K562 (cell line): ENCODE data around the gene LIMCH1. TPM values are rescaled to one million over a fixed set of nuclear protein-coding genes. Genes with fewer than 3 reads are reported as not detected.

Source experiments
- ATAC-seq: fragments of 200-7000 bp; cut with Tn5 transposase; 3 replicates; pipeline ENCODE4 v1.9.1; 2020; ENCODE audit warnings: moderate library complexity
- BruUV-seq: library from RNA; stranded (reverse); fragments of 400-500 nt; replicated peaks from 2 replicates; lab custom pipeline; 2021; lab: Mats Ljungman, UMichigan
- CTCF ChIA-PET: fragments of 300-600 bp; formaldehyde crosslinking; extraction: SDS; loops from one replicate; lab custom pipeline; 2021; ENCODE audit warnings: low intra/inter-chr PET ratio; lab: Yijun Ruan, JAX
- POLR2A ChIA-PET: fragments of 300-600, 350-650 bp; sonication (Branson Sonifier 250); formaldehyde crosslinking; extraction: SDS; loops from one replicate; lab custom pipeline; 2021; ENCODE audit warnings: antibody characterized with exemption, inconsistent platforms; lab: Yijun Ruan, JAX
- DNase-seq, 4 experiments: peaks; one replicate each; pipeline versions ENCODE4 v3.0.0 to v3.0.0-alpha.2; 2011 to 2018; ENCODE audit warnings: low spot score in 3 of 4, mixed read lengths in 3 of 4; ENCODE audit errors: extremely low read depth in 1 of 4
- FAIRE-seq: peaks from 2 replicates; lab custom pipeline; 2011; peaks lifted over from hg19 to GRCh38; lab: Jason Lieb, UNC
- H2AFZ ChIP-seq: 2 replicates; pipeline ENCODE4 v1.6.0; 2011; ENCODE audit warnings: low read depth, low read length, control low read depth, inconsistent platforms
- H3K27ac ChIP-seq: fragments of 200-600 bp; 3 replicates; pipeline ENCODE4 v1.8.0; 2011; ENCODE audit warnings: low read depth, mild to moderate bottlenecking, control low read depth, inconsistent platforms, low read length, moderate library complexity, mixed read lengths; ENCODE audit errors: extremely low read depth
- H3K27me3 ChIP-seq, 2 experiments: fragments of 300-600 bp in 1 of 2; 2 replicates in 1 of 2; 3 replicates in 1 of 2; pipeline versions ENCODE4 v1.6.0 to v1.8.0; 2011; ENCODE audit warnings: inconsistent platforms in 2 of 2, low read length in 2 of 2, mild to moderate bottlenecking in 1 of 2, mixed read lengths in 1 of 2, moderate library complexity in 1 of 2; ENCODE audit not compliant: control insufficient read depth in 2 of 2, insufficient read depth in 2 of 2
- H3K36me3 ChIP-seq: fragments of 300-600 bp; 3 replicates; pipeline ENCODE4 v1.8.0; 2011; ENCODE audit warnings: mild to moderate bottlenecking, low read length, inconsistent platforms; ENCODE audit not compliant: control insufficient read depth, insufficient read depth
- H3K4me1 ChIP-seq, 2 experiments: fragments of 200-600 bp in 1 of 2; replicated peaks in 1 of 2; 2 replicates in 1 of 2; 3 replicates in 1 of 2; pipeline versions ENCODE4 v1.5.1 to v1.8.0; 2011; ENCODE audit warnings: inconsistent platforms in 2 of 2, low read length in 2 of 2, mild to moderate bottlenecking in 1 of 2, mixed read lengths in 1 of 2, moderate library complexity in 1 of 2; ENCODE audit not compliant: control insufficient read depth in 2 of 2, insufficient read depth in 2 of 2
- H3K4me2 ChIP-seq: 2 replicates; pipeline ENCODE4 v1.6.1; 2011; ENCODE audit warnings: low read length, control low read depth, inconsistent platforms, mixed read lengths; ENCODE audit not compliant: insufficient read depth
- H3K4me3 ChIP-seq: fragments of 200-600 bp; sonication (generic), shearing (Covaris generic); 2 replicates; pipeline ENCODE4 v1.5.1; 2016; ENCODE audit warnings: control low read depth, inconsistent platforms
- H3K79me2 ChIP-seq: fragments of 200-600 bp; 3 replicates; pipeline ENCODE4 v1.8.0; 2011; ENCODE audit warnings: low read length, inconsistent platforms; ENCODE audit not compliant: control insufficient read depth, insufficient read depth
- H3K9ac ChIP-seq, 2 experiments: 2 replicates each; pipeline versions ENCODE4 v1.6.0 to v1.6.1; 2011; ENCODE audit warnings: low read depth in 2 of 2, low read length in 2 of 2, control low read depth in 1 of 2, inconsistent platforms in 1 of 2, mild to moderate bottlenecking in 1 of 2, mixed read lengths in 1 of 2; ENCODE audit not compliant: insufficient read depth in 1 of 2
- H3K9me1 ChIP-seq: one replicate; pipeline ENCODE4 v1.6.0; 2011; ENCODE audit warnings: inconsistent platforms, mild to moderate bottlenecking, low read length, moderate library complexity; ENCODE audit not compliant: control insufficient read depth, insufficient read depth
- H3K9me3 ChIP-seq: replicated peaks from 2 replicates; pipeline ENCODE4 v1.5.1; 2011; ENCODE audit warnings: low read depth, low read length, inconsistent platforms; ENCODE audit not compliant: control insufficient read depth, insufficient read depth
- H4K20me1 ChIP-seq: replicated peaks from 2 replicates; pipeline ENCODE4 v1.6.1; 2011; ENCODE audit warnings: low read length, inconsistent platforms, mixed read lengths; ENCODE audit not compliant: control insufficient read depth, insufficient read depth
- BCL6 ChIP-seq: fragments of 250-450 bp; sonication (Bioruptor Pico); IDR thresholded peaks from 2 replicates; pipeline ENCODE4 v1.4.0; 2020
- BMI1 ChIP-seq: fragments of 150-350 bp; IDR thresholded peaks from 2 replicates; pipeline ENCODE4 v1.6.1; 2014; ENCODE audit warnings: low read length
- FOXO4 ChIP-seq: fragments of 450-650 bp; formaldehyde crosslinking; IDR thresholded peaks from 2 replicates; pipeline ENCODE4 v1.4.0; 2020; ENCODE audit warnings: mild to moderate bottlenecking, moderate library complexity
- MEIS2 ChIP-seq: fragments of 450-650 bp; IDR thresholded peaks from 2 replicates; pipeline ENCODE4 v1.6.1; 2014; ENCODE audit warnings: mild to moderate bottlenecking; ENCODE audit not compliant: partially characterized antibody
- NFXL1 ChIP-seq: fragments of 450-650 bp; formaldehyde crosslinking; IDR thresholded peaks from 2 replicates; pipeline ENCODE4 v1.4.0; 2021; ENCODE audit warnings: mild to moderate bottlenecking
- RBFOX2 ChIP-seq: fragments of 200-400 bp; formaldehyde crosslinking; IDR thresholded peaks from 2 replicates; pipeline ENCODE4 v1.6.1; 2017; ENCODE audit warnings: low read depth, mild to moderate bottlenecking, low read length, moderate library complexity
- RHOXF2B ChIP-seq: fragments of 250-450 bp; sonication (Bioruptor Pico); conservative IDR thresholded peaks from 2 replicates; pipeline ENCODE4 v1.5.1; 2021
- STAT5A ChIP-seq: IDR thresholded peaks from 2 replicates; pipeline ENCODE4 v1.6.1; 2012; ENCODE audit warnings: low read length, inconsistent platforms, borderline replicate concordance
- ZKSCAN1 ChIP-seq: fragments of 150-350 bp; IDR thresholded peaks from 2 replicates; pipeline ENCODE4 v1.6.1; 2016; ENCODE audit warnings: low read depth, low read length
- ZKSCAN8 ChIP-seq: fragments of 200-800 bp; sonication (Bioruptor generic); IDR thresholded peaks from 2 replicates; pipeline ENCODE4 v1.6.1; 2016; ENCODE audit warnings: missing genetic modification characterization, missing compliant biosample characterization
- ZNF280B ChIP-seq: fragments of 250-450 bp; sonication (Bioruptor Pico); IDR thresholded peaks from 2 replicates; pipeline ENCODE4 v1.5.1; 2021; ENCODE audit warnings: mild to moderate bottlenecking
- ZNF3 ChIP-seq: fragments of 250-450 bp; sonication (Bioruptor Pico); IDR thresholded peaks from 2 replicates; pipeline ENCODE4 v1.5.0; 2021; ENCODE audit warnings: mild to moderate bottlenecking, moderate library complexity
- ZNF347 ChIP-seq: fragments of 450-650 bp; formaldehyde crosslinking; IDR thresholded peaks from 2 replicates; pipeline ENCODE4 v1.4.0; 2020; ENCODE audit warnings: low read depth, mild to moderate bottlenecking, moderate library complexity
- WGBS: fragments of 100-300 bp; shearing (Covaris generic); methylation state at CpG from one replicate; pipeline ENCODE4 v1.1.6; 2016; ENCODE audit warnings: low coverage, mixed read lengths; ENCODE audit not compliant: insufficient coverage; ENCODE audit errors: missing lambda C conversion rate; 5-methylcytosine and 5-hydroxymethylcytosine counted together
- in situ Hi-C: fragments of 300-500 bp; cut with MboI; formaldehyde crosslinking; loops from 4 replicates; pipeline ENCODE4 v1.15.0; 2018; ENCODE audit warnings: inconsistent platforms, mixed read lengths
- intact Hi-C: fragments of 100-400 bp; cut with micrococcal nuclease; formaldehyde crosslinking; loops from 2 replicates; pipeline ENCODE4 v1.14.2; 2022
- polyA plus RNA-seq, 8 experiments: library from polyadenylated mRNA; depleted of rRNA in 4 of 8; stranded (reverse) in 5 of 8; unstranded in 3 of 8; fragments of >200 nt; fragmentation: Nextera tagmentation in 2 of 8; fragmentation: Illumina TruSeq in 1 of 8; extraction: Ambion mirVana in 2 of 8; extraction: Trizol in 1 of 8; gene quantifications; 2 replicates each; pipeline versions ENCODE4 v1.2.1 to v1.2.3, GENCODE V29; 2011 to 2014; ENCODE audit warnings: inconsistent platforms in 1 of 8, missing spikeins in 1 of 8
- total RNA-seq, 7 experiments: library from RNA; depleted of rRNA in 6 of 7; stranded (reverse); fragments of >200 nt in 6 of 7; fragmentation: Illumina TruSeq in 2 of 7; extraction: Trizol in 2 of 7; gene quantifications; 2 replicates each; pipeline versions ENCODE4 v1.2.1 to v1.2.3, GENCODE V29; 2011 to 2021; ENCODE audit warnings: low replicate concordance in 1 of 7

The LIMCH1 gene
- total and polyA plus RNA-seq, 9 of the 15 experiments (the other 6 are each of a cell fraction or from before 2014, with no cell fraction given): 0.35 TPM; not detected in 8

DNA sequence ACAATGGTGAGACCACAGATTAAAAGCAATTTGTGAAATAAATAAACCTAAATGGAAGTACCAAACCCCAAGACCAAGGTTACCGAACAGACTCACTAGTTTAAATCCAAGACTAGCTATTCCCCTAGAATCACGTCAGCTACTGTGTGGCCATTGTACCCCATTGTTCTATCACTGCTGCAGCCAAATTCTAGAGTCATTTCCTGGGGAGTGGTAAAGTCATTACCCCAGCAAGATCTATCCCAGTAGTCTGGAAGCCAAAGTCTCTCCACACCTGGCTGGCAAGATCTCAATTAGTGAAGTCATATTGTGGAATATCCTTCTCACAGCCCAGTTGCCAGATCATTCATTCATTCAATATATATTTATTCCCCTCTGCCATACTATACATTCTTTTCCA lies 143.1 kb downstream of the LIMCH1 start:
- no peaks in the 10 kb centered on the region for H4K20me1 ChIP-seq
- DNase-seq (no peak), FAIRE-seq (no peak), ATAC-seq (no peak)
- TF ChIP-seq ZKSCAN1 (no peak), FOXO4 (CRISPR knock-in tag) (no peak), ZNF280B (CRISPR knock-in tag) (no peak), BMI1 (no peak), NFXL1 (no peak), ZKSCAN8 (no peak), ZNF347 (no peak), RBFOX2 (no peak), ZNF3 (no peak), BCL6 (CRISPR knock-in tag) (no peak), STAT5A (no peak), MEIS2 (no peak), RHOXF2B (CRISPR knock-in tag) (no peak)
- H3K9me1 ChIP-seq: no peaks in the 10 kb centered on the region
- intact Hi-C loops: no loop called here
- no peak overlapping the region for H3K9ac ChIP-seq
- WGBS: 0% methylated on average over 2 of the region's 2 CpGs
- in situ Hi-C loops: loop anchor here (25.0 kb wide), 1 partner anchor 831 kb away; no protein-coding TSS in a partner anchor
- H3K4me1 ChIP-seq: no peaks in the 10 kb centered on the region
- CTCF ChIA-PET: no interaction called here
- no peak overlapping the region for H3K4me2 ChIP-seq
- 0 out of 5 replicates have a peak, but pooled peaks cover 0 to 3% of the 10 kb centered on the region in 2 experiments for H3K27me3 ChIP-seq
- no peaks in the 10 kb centered on the region for H3K9me3 ChIP-seq
- H2AFZ ChIP-seq: no peak overlapping the region
- no peaks in the 10 kb centered on the region for H3K79me2 ChIP-seq
- H3K27ac ChIP-seq: no peak overlapping the region
- no peaks in the 10 kb centered on the region for H3K36me3 ChIP-seq
- POLR2A ChIA-PET: no interaction called here
- BruUV-seq: no TSS peak
- no peak overlapping the region for H3K4me3 ChIP-seq
